ENCODE results near the gene PGM3. TPM values are rescaled to one million over a fixed set of nuclear protein-coding genes. Genes with fewer than 3 reads are reported as not detected.

PGM3 gene
- polyA plus RNA-seq, 1 experiment: 155 TPM

GRCh38 chr6:83117802-83118201 lies 75.3 kb downstream of the PGM3 start:
- H3K9me3 ChIP-seq (ENCODE audit: control insufficient read depth, insufficient read depth, low read length): no peaks in the 10 kb centered on the region
- no peak for DNase-seq (ENCODE audit: low read depth, low spot score)
- TF ChIP-seq CTCF (IDR thresholded peaks at IDR 0.05; ENCODE audit: low read depth, low read length): no peak
- ChIA-PET CTCF (interaction anchor here (0.9 to 2.9 kb wide), 2 partner anchors 50 to 52 kb away, joined by 4 to 15 read pairs; partner anchors contain the start of genes DOP1A and UBE3D), POLR2A (interaction anchor here (0.7 kb wide), 1 partner anchor 53 kb away, joined by 4 read pairs; no protein-coding TSS in a partner anchor)
- no peak overlapping the region for H3K27ac ChIP-seq (ENCODE audit: low read depth, low read length)
- H3K4me3 ChIP-seq (ENCODE audit: low read depth, low read length): no peak overlapping the region
- H3K27me3 ChIP-seq (ENCODE audit: control insufficient read depth, insufficient read depth, low read length): no peaks in the 10 kb centered on the region

Other genes with a start within 250 kb of the PGM3 start
- 4.7 and 6.4 TPM in 2 replicates for gene UBE3D, start 127.4 kb downstream of the PGM3 start, polyA plus RNA-seq (2011; rRNA removed)
- 11.3 and 14.6 TPM in 2 replicates for gene DOP1A, start 125.6 kb downstream of the PGM3 start, polyA plus RNA-seq (2011; rRNA removed)
- 6.5 and 8.3 TPM in 2 replicates for gene RWDD2A, start 92 bp upstream of the PGM3 start, polyA plus RNA-seq (2011; rRNA removed)
- gene ME1, start 237.8 kb upstream of the PGM3 start, polyA plus RNA-seq (2011; rRNA removed): 29.3 and 31.8 TPM in 2 replicates